GM21717 (cell line): ENCODE results near the gene TCF23.
A peak's percentile ranks its signal among the peaks of the same experiment; 100 is the strongest.

ENCODE experiments used
- ATAC-seq: cut with Tn5 transposase; IDR thresholded peaks from one replicate; pipeline ENCODE4 v1.9.1; 2021; ENCODE audit warnings: mild to moderate bottlenecking, moderate library complexity; ENCODE audit not compliant: unreplicated experiment

TCF23 gene

GRCh38 chr2:27127883-27128667 is 20.7 kb upstream of the TCF23 start:
- ATAC-seq = no peak

- ATAC-seq = no peak
Measured at GRCh38 chr2:27128668-27129571, 19.9 kb upstream of the TCF23 start.

GRCh38 chr2:27130396-27130795 is 18.4 kb upstream of the TCF23 start:
- no peak for ATAC-seq

- ATAC-seq = no peak
Measured at GRCh38 chr2:27131429-27131828, 17.4 kb upstream of the TCF23 start.

- no peak for ATAC-seq
Measured at GRCh38 chr2:27133195-27133875, 15.5 kb upstream of the TCF23 start.

- peak; percentile 61 for ATAC-seq
Measured at GRCh38 chr2:27133905-27134780, 14.7 kb upstream of the TCF23 start, which contains the start of gene PREB. PREB (minus strand) TSS chr2:27134636; CDS start chr2:27134421, 215 bp downstream.

- no peak for ATAC-seq
Measured at GRCh38 chr2:27134781-27135477, 13.9 kb upstream of the TCF23 start.

GRCh38 chr2:27135478-27135955 is 13.3 kb upstream of the TCF23 start:
- ATAC-seq = no peak

- no peak for ATAC-seq
Measured at GRCh38 chr2:27136751-27137150, 12.1 kb upstream of the TCF23 start.

GRCh38 chr2:27137322-27137935 is 11.4 kb upstream of the TCF23 start:
- ATAC-seq = no peak

- ATAC-seq = no peak
Measured at GRCh38 chr2:27138111-27138510, 10.7 kb upstream of the TCF23 start.

- ATAC-seq = no peak
Measured at GRCh38 chr2:27139310-27139709, 9.5 kb upstream of the TCF23 start, which contains the start of gene PRR30. PRR30 (minus strand) TSS chr2:27139410; CDS start chr2:27138329, 1,081 bp downstream.

GRCh38 chr2:27143285-27143684 is 5.5 kb upstream of the TCF23 start:
- ATAC-seq = no peak

- no peak for ATAC-seq
Measured at GRCh38 chr2:27145682-27146081, 3.1 kb upstream of the TCF23 start.

GRCh38 chr2:27147935-27148334 is 869 bp upstream of the TCF23 start:
- ATAC-seq = no peak

GRCh38 chr2:27149570-27150405 is 984 bp downstream of the TCF23 start:
- ATAC-seq = no peak

GRCh38 chr2:27150639-27151230 is 1.9 kb downstream of the TCF23 start:
- ATAC-seq = no peak
